Right cardiac atrium (tissue), 5 donors: Measurements from ENCODE around the gene RAI1. TPM values are rescaled to one million over a fixed set of nuclear protein-coding genes. Genes with fewer than 3 reads are reported as not detected.

Experiments
- ATAC-seq, 2 donors: fragments of 200-7000 bp; cut with Tn5 transposase; one replicate each; pipeline versions ENCODE4 v1.8.0 to v1.9.1; 2020; ENCODE audit warnings: moderate library complexity in 2 of 2, mild to moderate bottlenecking in 1 of 2
- DNase-seq, 3 donors: peaks; one replicate each; pipeline ENCODE4 v3.0.0-alpha.2; 2020
- H3K27ac ChIP-seq: one replicate; pipeline ENCODE4 v1.5.1; 2013; ENCODE audit warnings: mild to moderate bottlenecking, low read length, control low read depth, moderate library complexity
- H3K27me3 ChIP-seq: one replicate; pipeline ENCODE4 v1.6.1; 2013; ENCODE audit not compliant: control insufficient read depth, insufficient read depth
- H3K4me1 ChIP-seq: one replicate; pipeline ENCODE4 v1.6.1; 2013; ENCODE audit warnings: low read length; ENCODE audit not compliant: control insufficient read depth, insufficient read depth
- H3K4me3 ChIP-seq: one replicate; pipeline ENCODE4 v1.5.1; 2013; ENCODE audit warnings: low read length, control low read depth
- H3K9me3 ChIP-seq: one replicate; pipeline ENCODE4 v1.6.1; 2013; ENCODE audit warnings: low read length; ENCODE audit not compliant: control insufficient read depth
- WGBS: extraction: QIAGEN DNeasy Blood & Tissue Kit; methylation state at CpG from one replicate; pipeline ENCODE4 v1.1.7; 2013; 5-methylcytosine and 5-hydroxymethylcytosine counted together
- intact Hi-C, 4 donors: fragments of 100-400 bp; cut with DNase I; formaldehyde crosslinking; loops; one replicate each; pipeline versions ENCODE4 v1.11.0 to v1.14.0; 2022 to 2023
- polyA plus RNA-seq: library from polyadenylated mRNA; stranded (reverse); fragments of 200-250 nt; gene quantifications from one replicate; pipeline ENCODE4 v1.2.3, GENCODE V29; 2013
- total RNA-seq, 4 donors: library from RNA; stranded (reverse); fragmentation: NEBNext Ultra II Directional; extraction: Animal tissue kit (Norgen Biotek cat#: 25700); gene quantifications; one replicate each; pipeline ENCODE4 v1.2.1, GENCODE V29; 2021
- donor health status: healthy with polysubstance abuse.
- donor health status: DM: no; HTN: yes; CAD: no.
- donor health status: DM: no; HTN: no; CAD: no.
- donor health status: DM: no; HTN: yes; CAD: no; lungs with severe emphysema.
- donor health status: DM: yes; HTN: yes; CAD: no.

RAI1 gene
- total and polyA plus RNA-seq, 5 donors = 18.2 to 26.8 (median 23.0) TPM

DNA sequence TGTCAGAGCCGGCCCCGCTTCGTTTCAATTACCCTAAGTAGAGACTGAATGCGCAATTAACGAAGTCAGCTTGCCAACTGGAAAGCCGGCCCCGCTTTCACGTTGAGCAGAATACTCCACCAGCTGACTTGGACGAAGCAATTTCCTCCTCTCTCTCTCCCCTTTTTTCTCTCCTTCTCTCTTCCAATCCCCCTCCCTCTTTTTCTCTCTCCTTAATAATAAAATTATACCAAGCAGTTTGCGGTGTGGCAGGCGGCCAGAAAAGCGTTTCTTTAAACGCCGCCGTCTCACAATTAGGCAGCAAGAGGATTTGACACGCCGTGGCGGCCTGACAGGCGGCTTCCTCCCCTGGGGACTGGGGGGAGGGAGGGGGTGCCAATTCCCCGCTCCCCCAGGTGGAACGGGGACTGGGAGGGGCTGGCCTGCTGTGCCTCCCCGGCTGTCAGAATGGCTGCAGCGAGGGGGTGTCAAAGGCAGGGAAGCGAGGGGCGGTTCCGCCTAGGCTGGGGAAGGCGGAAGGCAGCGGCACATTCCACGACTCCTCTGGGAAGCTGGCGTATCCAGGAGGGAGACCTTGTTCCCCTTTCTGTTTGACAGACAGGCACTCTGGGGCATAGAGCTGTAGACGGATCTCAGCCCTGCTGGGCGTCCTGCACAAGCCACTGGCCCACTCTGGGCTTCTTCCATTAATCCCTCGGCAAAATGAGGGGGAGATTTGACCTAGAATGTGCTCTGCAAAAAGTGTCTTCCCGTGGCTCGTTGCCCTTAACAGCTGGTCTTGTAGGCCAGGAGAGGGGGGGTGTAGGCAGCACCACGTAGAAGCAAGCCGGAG, 102.8 kb downstream of the RAI1 start:
- peak overlapping the region; percentile 83 for H3K27ac ChIP-seq
- 7% methylated on average over 37 of the region's 37 CpGs for WGBS
- H3K4me1 ChIP-seq = peaks cover 24% of the 10 kb centered on the region
- peak overlapping the region; percentile 53 for H3K4me3 ChIP-seq
- intact Hi-C loops = loop anchor here in 2 of 4 donors (10.0 kb wide), 1 partner anchor 99 kb away; the partner anchor contains the start of gene RAI1 (in 2 of the 2)
- DNase-seq (peak; percentile 58 to 86 (median 85)), ATAC-seq (peak; percentile 11 to 41)
- H3K9me3 ChIP-seq = no peaks in the 10 kb centered on the region
- no peaks in the 10 kb centered on the region for H3K27me3 ChIP-seq

DNA sequence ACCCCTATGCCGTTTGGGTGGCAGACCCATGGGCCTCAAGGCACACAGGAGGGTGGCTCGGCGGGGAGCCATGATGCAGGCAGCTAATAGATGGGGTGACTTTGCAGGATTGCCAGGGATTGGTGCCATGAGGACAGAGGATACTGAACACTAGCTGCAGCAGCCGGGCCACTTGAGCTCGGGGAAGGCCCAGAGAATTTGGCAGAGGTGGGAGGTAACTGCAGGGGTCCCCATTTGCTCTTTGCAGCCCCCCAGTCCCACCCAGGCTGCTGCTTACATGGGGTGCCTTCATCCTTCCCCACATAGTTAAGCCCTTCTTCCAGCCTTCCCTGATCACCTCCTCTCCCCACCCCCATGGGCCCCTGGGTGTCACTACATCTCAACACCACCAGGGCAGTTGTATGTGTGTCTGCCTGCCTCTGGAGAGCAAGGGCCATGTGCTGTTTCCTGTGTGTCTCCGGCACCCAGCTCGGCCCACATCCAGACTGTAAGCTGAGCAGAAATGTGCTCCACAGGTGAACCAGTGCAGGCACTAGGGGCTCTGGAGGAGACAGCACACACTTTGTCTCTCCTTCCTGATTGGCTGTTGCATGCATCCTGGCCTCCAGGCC, 103.5 kb downstream of the RAI1 start:
- intact Hi-C loops = loop anchor here in 2 of 4 donors (10.0 kb wide), 1 partner anchor 100 kb away; the partner anchor contains the start of gene RAI1 (in 2 of the 2)
- peaks cover 21% of the 10 kb centered on the region for H3K4me1 ChIP-seq
- no peak overlapping the region for H3K4me3 ChIP-seq
- H3K27me3 ChIP-seq = no peaks in the 10 kb centered on the region
- H3K9me3 ChIP-seq = no peaks in the 10 kb centered on the region
- WGBS = 48% methylated on average over 7 of the region's 7 CpGs
- peak overlapping the region; percentile 83 for H3K27ac ChIP-seq
- DNase-seq (peak in 1 of 3 donors; percentile 68), ATAC-seq (no peak)

DNA sequence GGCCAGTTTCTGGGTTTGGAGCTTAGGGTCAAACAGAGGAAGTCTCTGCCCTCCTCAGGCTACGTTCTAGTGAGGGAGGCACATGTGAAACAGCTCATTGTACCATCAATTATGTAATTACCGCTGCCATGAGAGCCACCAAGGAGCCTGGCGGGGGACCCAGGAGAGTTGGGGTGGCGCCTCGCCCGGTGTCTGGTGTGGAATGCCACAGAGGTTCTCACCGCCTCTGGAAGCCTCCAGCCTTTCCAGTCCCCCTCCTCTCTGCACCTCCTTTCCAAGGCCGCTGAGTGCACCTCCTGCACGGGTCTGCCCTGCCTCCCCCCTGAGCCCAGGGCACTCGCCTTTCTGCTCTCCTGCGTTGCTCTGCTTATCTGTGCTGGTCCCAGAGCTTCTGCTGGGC, 104.1 kb downstream of the RAI1 start:
- Histone ChIP-seq H3K27me3 (no peaks in the 10 kb centered on the region), H3K4me3 (no peak overlapping the region), H3K9me3 (no peaks in the 10 kb centered on the region), H3K4me1 (peaks cover 23% of the 10 kb centered on the region), H3K27ac (peak overlapping the region; percentile 2)
- peak in 1 of 3 donors; percentile 56 for DNase-seq
- no peak for ATAC-seq
- intact Hi-C loops = loop anchor here in 2 of 4 donors (10.0 kb wide), 1 partner anchor 101 kb away; the partner anchor contains the start of gene RAI1 (in 2 of the 2)
- WGBS = 62% methylated on average over 11 of the region's 11 CpGs

DNA sequence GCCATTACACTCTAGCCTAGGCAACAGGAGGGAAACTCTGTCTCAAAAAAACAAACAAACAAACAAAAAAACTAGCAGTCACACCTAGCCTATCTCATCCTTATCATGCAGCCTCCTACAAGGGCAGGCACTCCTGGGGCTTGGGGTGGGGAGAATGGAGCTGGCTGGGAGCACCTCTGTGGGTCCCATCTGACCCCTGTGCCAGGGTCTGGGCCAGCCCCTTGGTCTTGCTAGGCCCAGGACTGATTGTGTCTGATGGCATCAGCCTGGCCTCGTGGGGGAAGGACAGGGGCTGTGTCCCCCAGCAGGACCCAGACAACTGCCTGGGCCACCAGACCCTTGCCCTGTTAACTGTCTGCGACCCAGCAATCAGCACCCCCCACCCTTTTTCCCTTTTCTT, 105.7 kb downstream of the RAI1 start:
- H3K9me3 ChIP-seq = no peaks in the 10 kb centered on the region
- no peak overlapping the region for H3K4me3 ChIP-seq
- no peaks in the 10 kb centered on the region for H3K27me3 ChIP-seq
- no peak overlapping the region for H3K27ac ChIP-seq
- intact Hi-C loops = loop anchor here in 2 of 4 donors (10.0 kb wide), 1 partner anchor 102 kb away; the partner anchor contains the start of gene RAI1 (in 2 of the 2)
- DNase-seq (no peak), ATAC-seq (no peak)
- H3K4me1 ChIP-seq = peaks cover 20% of the 10 kb centered on the region
- WGBS = 82% methylated on average over 2 of the region's 2 CpGs

DNA sequence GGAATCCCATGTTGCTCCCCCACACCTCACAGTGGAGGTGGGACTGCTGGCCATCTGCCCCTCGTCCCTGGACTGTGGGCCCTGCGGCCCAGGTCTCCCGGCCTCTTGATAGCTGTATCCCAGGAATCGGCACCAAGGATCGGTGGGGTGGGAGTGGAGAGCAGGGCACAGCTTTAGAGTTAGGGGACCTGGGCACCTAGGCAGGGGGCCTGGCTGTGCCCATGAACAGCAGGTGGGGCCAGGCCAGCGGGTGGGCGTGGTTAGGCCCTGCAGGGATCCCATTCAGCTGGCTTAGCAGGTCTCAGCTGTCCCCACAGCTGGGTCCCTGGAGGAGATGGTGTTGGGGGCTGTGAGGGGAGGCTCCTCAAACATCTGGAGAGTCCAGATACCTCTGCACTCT, 106.3 kb downstream of the RAI1 start:
- no peak for DNase-seq
- intact Hi-C loops = loop anchor here in 2 of 4 donors (10.0 kb wide), 1 partner anchor 103 kb away; the partner anchor contains the start of gene RAI1 (in 2 of the 2)
- peaks cover 23% of the 10 kb centered on the region for H3K4me1 ChIP-seq
- ATAC-seq = no peak
- H3K27me3 ChIP-seq = no peaks in the 10 kb centered on the region
- no peak overlapping the region for H3K4me3 ChIP-seq
- 94% methylated on average over 7 of the region's 7 CpGs for WGBS
- no peaks in the 10 kb centered on the region for H3K9me3 ChIP-seq
- H3K27ac ChIP-seq = no peak overlapping the region

DNA sequence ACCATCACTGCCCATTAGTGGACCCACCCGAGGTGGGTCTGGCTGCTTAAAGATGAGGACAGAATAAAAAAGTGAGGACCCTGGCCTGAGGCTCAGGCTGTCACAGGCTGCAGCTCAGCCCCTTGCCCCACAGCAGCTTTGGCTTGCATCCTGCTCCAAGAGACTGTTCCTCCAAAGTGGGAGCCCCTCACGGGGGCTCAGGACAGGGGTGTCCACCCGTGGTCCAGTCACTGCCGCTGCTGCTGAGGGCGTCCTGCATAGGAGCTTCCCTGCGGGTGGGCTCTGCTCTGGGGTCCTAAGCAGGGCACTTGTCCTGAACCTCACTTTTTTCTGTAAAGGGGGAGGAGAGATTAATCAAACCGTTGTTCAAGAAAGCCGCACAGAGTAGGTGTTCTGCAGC, 107.7 kb downstream of the RAI1 start:
- ATAC-seq (no peak), DNase-seq (no peak)
- intact Hi-C loops = loop anchor here in 2 of 4 donors (10.0 kb wide), 1 partner anchor 104 kb away; the partner anchor contains the start of gene RAI1 (in 2 of the 2)
- Histone ChIP-seq H3K4me1 (peaks cover 29% of the 10 kb centered on the region), H3K4me3 (no peak overlapping the region), H3K27me3 (no peaks in the 10 kb centered on the region), H3K27ac (no peak overlapping the region), H3K9me3 (no peaks in the 10 kb centered on the region)
- 88% methylated on average over 8 of the region's 8 CpGs for WGBS

DNA sequence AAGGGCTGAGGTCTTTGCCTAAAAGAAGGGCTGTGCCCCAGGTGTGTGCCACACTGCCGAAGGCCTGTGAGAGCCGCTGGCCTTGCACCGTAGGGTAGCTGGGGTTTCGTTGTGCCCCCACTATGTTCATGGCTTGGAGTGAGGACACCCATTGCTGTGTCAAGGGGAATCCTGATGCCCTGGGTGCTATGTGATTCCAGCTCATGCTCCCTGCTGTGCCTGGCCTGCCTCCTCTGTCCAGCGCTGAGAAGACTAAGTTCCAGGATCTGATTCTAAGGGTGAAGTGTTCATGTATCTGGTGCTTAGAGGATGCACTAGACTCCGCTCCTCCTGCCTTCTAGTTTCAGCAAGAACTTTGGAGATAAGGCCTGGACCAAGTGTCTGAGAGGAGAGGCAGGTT, 108.2 kb downstream of the RAI1 start:
- H3K27me3 ChIP-seq = no peaks in the 10 kb centered on the region
- no peak overlapping the region for H3K27ac ChIP-seq
- DNase-seq (no peak), ATAC-seq (no peak)
- intact Hi-C loops = loop anchor here in 2 of 4 donors (10.0 kb wide), 1 partner anchor 105 kb away; the partner anchor contains the start of gene RAI1 (in 2 of the 2)
- no peak overlapping the region for H3K4me3 ChIP-seq
- peaks cover 25% of the 10 kb centered on the region for H3K4me1 ChIP-seq
- H3K9me3 ChIP-seq = no peaks in the 10 kb centered on the region
- 90% methylated on average over 6 of the region's 6 CpGs for WGBS

DNA sequence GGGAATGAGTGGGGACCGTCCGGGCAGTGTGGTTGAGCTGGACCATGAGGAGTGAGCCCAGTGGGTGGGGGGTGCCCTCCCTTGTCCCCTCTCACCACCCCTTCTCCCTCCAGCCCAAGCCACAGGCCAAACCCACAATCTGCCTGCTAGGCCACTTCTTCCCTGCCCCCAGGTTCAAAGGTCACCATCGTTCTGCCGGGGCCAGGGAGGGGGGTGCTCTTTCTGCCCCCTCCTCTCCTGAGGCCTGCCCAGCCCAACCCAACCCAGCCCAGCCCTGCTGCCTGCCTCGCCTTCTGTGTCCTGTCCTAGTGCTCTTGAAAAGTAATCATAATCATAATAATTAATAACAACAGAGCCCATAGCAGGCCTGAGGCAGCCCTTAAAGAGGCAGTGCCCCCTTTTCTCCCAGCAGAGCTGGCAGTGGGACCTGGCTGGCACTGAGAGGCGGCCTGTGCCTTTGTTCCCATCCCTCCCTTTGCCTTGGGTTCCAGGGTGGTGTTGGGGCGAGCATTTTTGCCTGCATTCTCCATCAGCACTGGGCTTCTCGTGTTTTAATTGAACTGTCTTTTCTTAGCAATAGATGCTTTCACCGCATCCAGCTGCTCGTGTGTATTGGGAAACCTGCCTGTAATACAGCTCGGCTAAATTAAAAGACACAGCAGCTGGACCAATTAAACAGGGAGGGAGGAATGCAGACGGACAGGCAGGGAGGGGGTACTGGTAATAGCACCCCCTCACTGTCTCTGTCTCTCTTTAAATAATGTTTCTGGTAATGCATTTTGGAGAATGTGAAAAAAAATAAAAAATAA, 108.8 kb downstream of the RAI1 start:
- Histone ChIP-seq H3K27ac (no peak overlapping the region), H3K4me3 (no peak overlapping the region), H3K9me3 (no peaks in the 10 kb centered on the region), H3K27me3 (no peaks in the 10 kb centered on the region), H3K4me1 (peaks cover 19% of the 10 kb centered on the region)
- ATAC-seq (no peak), DNase-seq (peak in 1 of 3 donors; percentile 58)
- intact Hi-C loops = loop anchor here in 2 of 4 donors (10.0 kb wide), 2 partner anchors 55 to 105 kb away; partner anchors contain the start of gene RAI1 (in 2 of the 2)
- 54% methylated on average over 12 of the region's 12 CpGs for WGBS

DNA sequence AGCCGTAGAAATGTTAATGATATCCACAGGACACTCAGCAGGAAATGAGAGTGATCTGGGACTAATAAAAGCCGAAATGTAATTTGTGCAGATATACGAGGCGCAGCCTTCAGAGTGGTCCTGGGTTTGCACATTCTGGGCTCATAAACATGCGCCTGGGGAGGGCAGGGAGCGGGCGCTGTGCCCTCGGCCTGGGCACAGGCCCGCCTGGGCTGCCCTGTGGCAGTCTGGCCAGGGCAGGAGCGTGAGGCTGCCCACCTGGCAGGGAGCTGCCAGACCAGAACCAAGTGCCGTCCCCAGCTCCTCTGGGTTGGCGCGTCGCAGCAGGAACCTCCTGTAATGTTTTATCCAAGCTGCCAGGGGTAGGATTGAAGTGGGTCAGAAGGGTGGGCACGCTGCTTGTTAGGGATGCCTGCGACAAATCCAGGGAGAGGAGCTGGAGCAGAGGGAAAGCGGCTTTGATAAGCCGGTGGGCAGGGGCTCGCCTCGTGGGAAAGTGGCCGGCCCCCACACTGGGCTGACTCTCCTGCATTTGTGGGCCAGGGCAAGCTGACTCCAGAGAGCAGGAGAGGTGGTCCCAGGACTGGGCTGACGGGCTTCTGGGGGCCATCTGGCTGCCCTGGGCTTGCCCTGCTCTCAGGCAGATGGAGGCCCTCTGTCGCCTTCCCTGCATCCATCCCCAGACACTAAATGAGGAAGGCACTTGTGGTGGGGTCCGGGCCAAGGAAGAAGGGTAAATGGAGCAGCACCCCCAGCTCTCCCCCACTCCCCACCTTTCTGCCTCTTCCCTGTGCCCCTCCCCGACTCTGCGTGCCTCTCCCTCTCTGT, 109.6 kb downstream of the RAI1 start:
- Histone ChIP-seq H3K27ac (no peak overlapping the region), H3K9me3 (no peaks in the 10 kb centered on the region), H3K4me3 (no peak overlapping the region), H3K27me3 (no peaks in the 10 kb centered on the region), H3K4me1 (peaks cover 18% of the 10 kb centered on the region)
- 65% methylated on average over 26 of the region's 26 CpGs for WGBS
- DNase-seq (no peak), ATAC-seq (no peak)
- intact Hi-C loops = loop anchor here in 1 of 4 donors (10.0 kb wide), 1 partner anchor 56 kb away; no protein-coding TSS in a partner anchor
